Mucosa of rectum (tissue), 2 donors: ENCODE measurements around the gene ZNF785.
A peak's percentile ranks its signal among the peaks of the same experiment; 100 is the strongest.
"Not testable (repeated sequence)": the region's sequence is repeated elsewhere in the genome, so short reads cannot be mapped to it uniquely, and the experiment has no call there.

Source experiments
- H3K27ac ChIP-seq, 2 donors: one replicate each; pipeline ENCODE4 v1.7.0; 2013; ENCODE audit warnings: inconsistent platforms in 2 of 2, low read depth in 2 of 2, low read length in 2 of 2
- H3K27me3 ChIP-seq, 2 donors: one replicate each; pipeline ENCODE4 v1.7.0; 2013; ENCODE audit warnings: low read length in 2 of 2; ENCODE audit not compliant: control insufficient read depth in 2 of 2, insufficient read depth in 2 of 2
- H3K36me3 ChIP-seq, 2 donors: one replicate each; pipeline ENCODE4 v1.7.0; 2013; ENCODE audit warnings: low read length in 2 of 2; ENCODE audit not compliant: control insufficient read depth in 2 of 2, insufficient read depth in 2 of 2
- H3K4me1 ChIP-seq, 2 donors: one replicate each; pipeline ENCODE4 v1.7.0; 2013; ENCODE audit warnings: low read length in 2 of 2, mild to moderate bottlenecking in 1 of 2; ENCODE audit not compliant: control insufficient read depth in 2 of 2, insufficient read depth in 2 of 2
- H3K4me3 ChIP-seq, 2 donors: one replicate each; pipeline ENCODE4 v1.7.0; 2013; ENCODE audit warnings: low read length in 2 of 2
- H3K9ac ChIP-seq, 2 donors: one replicate each; pipeline ENCODE4 v1.7.0; 2013; ENCODE audit warnings: low read length in 2 of 2, low read depth in 1 of 2, mild to moderate bottlenecking in 1 of 2
- H3K9me3 ChIP-seq, 2 donors: one replicate each; pipeline ENCODE4 v1.7.0; 2013; ENCODE audit warnings: low read length in 2 of 2; ENCODE audit not compliant: control insufficient read depth in 2 of 2
- donor health status: healthy.
- donor health status: Normal muscosa, but diverticular disease.

ZNF785 gene

DNA sequence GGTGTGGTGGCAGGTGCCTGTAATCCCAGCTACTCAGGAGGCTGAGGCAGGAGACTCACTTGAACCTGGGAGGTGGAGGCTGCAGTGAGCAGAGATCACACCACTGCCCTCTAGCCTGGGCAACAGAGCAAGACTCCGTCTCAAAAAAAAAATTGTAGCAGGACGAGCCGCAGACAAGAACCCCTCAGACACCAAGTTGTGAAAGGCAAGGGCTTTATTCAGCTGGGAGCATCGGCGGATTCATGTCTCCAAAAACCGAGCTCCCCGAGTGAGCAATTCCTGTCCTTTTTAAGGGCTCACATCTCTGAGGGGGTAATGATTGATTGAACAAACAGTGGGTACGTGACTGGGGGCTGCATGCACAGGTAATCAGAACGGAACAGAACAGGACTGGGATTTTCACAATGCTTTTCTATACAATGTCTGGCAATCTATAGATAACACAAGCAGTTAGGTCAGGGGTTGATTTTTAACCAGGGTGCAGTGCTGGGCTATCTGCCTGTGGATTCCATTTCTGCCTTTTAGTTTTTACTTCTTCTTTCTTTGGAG is 44.5 kb downstream of the ZNF785 start:
- peak overlapping the region in 1 of 2 donors; percentile 23 for H3K4me3 ChIP-seq
- H3K9me3 ChIP-seq, H3K36me3 ChIP-seq, H3K27me3 ChIP-seq: not testable (repeated sequence)
- peak overlapping the region; percentile 83 to 88 for H3K27ac ChIP-seq
- H3K9ac ChIP-seq, result peak overlapping the region in 1 of 2 donors; percentile 51
- peaks cover 19% of the 10 kb centered on the region in 2 donors for H3K4me1 ChIP-seq

DNA sequence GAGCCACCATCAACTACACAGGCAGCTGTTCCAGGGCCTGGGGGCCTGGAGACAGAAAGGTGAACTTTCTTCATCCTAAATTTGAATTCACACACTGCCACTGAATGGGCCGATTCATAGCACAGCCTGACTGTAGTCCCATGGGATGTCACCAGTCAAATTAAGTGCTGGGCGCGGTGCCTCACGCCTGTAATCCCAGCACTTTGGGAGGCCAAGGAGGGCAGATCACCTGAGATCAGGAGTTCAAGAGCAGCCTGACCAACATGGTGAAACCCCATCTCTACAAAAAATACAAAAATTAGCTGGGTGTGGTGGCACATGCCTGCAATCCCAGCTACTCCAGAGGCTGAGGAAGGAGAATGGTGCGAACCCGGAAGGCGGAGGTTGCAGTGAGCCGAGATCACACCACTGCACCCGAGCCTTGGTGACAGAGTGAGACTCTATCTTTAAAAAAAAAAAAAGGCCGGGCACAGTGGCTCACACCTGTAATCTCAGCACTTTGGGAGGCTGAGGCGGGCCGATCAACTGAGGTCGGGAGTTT is 45.4 kb downstream of the ZNF785 start:
- H3K4me1 ChIP-seq, result peaks cover 27 to 28% of the 10 kb centered on the region in 2 donors
- not testable (repeated sequence) for H3K9me3 ChIP-seq, H3K36me3 ChIP-seq, H3K27ac ChIP-seq, H3K9ac ChIP-seq, H3K27me3 ChIP-seq, H3K4me3 ChIP-seq

DNA sequence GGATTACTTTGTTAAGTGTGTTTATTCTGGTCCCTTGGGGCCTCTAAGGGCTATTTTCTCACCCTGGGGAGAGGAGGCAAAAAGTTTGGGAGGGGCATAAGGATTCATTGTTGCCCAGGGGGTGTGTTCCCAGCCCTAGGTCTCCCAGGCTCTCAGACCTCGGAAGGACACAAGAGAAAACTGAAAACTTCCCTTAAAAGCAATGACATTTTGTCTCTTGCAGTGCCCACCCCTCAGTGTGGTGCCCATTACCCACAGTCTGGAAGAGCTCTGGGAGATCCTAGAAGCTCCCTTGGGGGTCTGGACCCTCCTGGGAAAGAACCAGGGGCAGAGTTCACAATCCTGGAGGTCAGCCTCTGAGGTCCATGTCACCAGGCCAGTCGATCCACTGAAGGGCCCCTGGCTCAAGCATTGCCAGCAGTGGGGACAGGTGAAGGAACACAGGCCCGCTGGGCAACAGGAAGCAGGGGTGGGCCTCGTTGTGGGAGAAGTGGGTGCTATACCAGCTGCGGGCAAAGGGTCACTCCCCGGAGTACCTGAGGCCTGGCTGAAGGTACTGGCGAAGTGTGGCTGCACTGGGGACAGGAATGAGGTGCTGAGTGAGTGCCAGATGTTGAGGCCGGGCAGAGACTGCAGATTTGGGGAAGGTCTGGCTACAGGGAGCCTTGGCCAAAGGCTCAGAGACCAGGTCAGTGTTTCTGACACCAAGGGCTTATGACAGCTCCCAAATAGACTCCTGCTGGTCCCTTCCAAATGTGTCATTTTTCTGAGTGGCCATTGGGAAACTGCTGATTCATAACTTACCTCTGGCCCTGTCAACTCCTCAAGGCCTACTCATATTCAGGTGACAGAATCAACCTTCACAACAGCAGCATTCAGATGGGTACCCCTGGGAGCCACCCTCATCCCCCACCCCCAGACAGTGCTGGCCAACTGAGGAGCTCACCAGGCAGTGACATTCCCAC is 46.2 kb downstream of the ZNF785 start:
- H3K36me3 ChIP-seq, result no peaks in the 10 kb centered on the region
- H3K9ac ChIP-seq, result no peak overlapping the region
- no peak overlapping the region for H3K27ac ChIP-seq
- no peaks in the 10 kb centered on the region for H3K27me3 ChIP-seq
- no peaks in the 10 kb centered on the region for H3K9me3 ChIP-seq
- no peak overlapping the region for H3K4me3 ChIP-seq
- peaks cover 27 to 28% of the 10 kb centered on the region in 2 donors for H3K4me1 ChIP-seq

- H3K9me3 ChIP-seq, H3K36me3 ChIP-seq, H3K4me3 ChIP-seq, H3K27ac ChIP-seq, H3K27me3 ChIP-seq: not testable (repeated sequence)
- peaks cover 21 to 24% of the 10 kb centered on the region in 2 donors for H3K4me1 ChIP-seq
- peak overlapping the region in 1 of 2 donors; percentile 97 for H3K9ac ChIP-seq
Observed at GRCh38 chr16:30536391-30537024, 49.0 kb downstream of the ZNF785 start.

GRCh38 chr16:30535777-30536190 is 49.7 kb downstream of the ZNF785 start:
- Histone ChIP-seq H3K9me3 (no peaks in the 10 kb centered on the region), H3K4me1 (peaks cover 18 to 21% of the 10 kb centered on the region in 2 donors), H3K27ac (peak overlapping the region; percentile 94 to 95), H3K4me3 (peak overlapping the region; percentile 83 to 93), H3K36me3 (peaks cover 0 to 11% of the 10 kb centered on the region in 2 donors), H3K27me3 (no peaks in the 10 kb centered on the region), H3K9ac (peak overlapping the region; percentile 97 to 98)

DNA sequence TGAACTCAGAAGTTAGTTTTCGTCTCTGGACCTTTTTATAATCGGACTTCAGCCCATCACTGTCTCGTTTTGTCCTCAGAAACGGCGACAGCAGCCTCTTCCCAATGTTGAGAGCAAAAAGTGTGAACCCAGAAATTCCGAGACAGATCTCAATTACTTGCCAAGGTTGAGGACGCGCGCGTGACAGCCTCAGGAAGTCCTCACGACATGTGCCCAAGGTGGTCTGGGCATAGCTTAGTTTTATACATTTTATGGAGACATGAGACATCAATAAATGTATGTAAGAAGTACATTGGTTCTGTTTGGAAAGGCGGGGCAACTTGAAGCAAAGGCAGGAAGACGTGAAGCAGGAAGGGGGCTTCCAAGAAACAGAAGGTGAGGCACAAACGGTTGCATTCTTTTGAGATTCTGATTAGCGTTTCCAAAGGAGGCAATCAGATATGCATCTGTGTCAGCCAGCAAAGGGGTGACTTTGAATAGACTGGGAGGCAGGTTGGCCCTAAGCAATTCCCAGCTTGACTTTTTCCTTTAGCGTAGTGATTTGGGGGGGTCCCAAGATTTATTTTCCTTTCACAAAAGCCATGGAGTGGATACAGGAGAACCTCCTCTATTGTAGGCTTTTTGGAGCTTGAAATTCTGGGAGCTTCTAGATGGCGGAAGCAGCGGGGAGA is 50.3 kb downstream of the ZNF785 start:
- H3K4me3 ChIP-seq, result peak overlapping the region; percentile 83 to 93
- peaks cover 0 to 11% of the 10 kb centered on the region in 2 donors for H3K36me3 ChIP-seq
- peak overlapping the region; percentile 97 to 98 for H3K9ac ChIP-seq
- peaks cover 18 to 27% of the 10 kb centered on the region in 2 donors for H3K4me1 ChIP-seq
- H3K9me3 ChIP-seq, result no peaks in the 10 kb centered on the region
- H3K27me3 ChIP-seq, result no peaks in the 10 kb centered on the region
- peak overlapping the region; percentile 94 to 95 for H3K27ac ChIP-seq

DNA sequence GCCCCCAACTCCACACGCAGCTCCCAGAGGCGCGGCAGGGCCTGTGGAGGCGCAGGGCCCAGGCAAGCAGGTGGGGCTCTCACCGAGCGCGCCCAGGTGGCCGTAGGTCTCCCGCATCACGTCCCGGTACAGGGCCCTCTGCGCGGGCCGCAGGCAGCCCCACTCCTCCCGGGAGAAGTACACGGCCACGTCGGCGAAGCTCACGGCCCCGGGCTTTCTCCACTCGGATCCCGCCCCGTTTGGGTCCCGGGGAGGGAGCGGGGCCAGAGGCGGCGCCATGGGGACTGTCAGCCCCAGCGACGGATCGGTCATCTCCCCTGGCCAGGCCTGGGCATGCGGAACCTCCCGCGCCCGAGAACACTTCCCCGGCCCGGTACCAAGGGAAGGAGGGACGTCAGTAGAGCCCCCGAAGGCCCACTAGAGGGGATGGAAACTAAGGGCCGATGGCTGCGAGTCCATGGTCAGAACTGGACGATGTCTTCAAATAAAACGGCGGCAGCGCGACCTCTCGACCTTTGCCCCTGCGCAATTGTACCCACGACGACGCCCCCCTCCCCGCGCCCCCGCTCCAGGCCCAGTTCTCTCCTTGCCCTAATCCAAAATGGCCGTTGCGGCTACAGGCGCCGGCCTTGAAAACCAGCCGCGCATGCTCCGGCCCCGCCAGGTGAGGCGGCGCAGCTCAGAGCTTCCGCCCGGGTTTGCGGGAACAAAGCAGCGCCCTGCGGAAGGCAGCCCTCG is 51.0 kb downstream of the ZNF785 start, which contains the start of gene ZNF747:
Gene ZNF747, minus strand, starts transcription at position 491 of the 738 bp plus-strand sequence. Its CDS starts 179 bp downstream, at position 312.
- peak within 1 kb of the TSS; percentile 94 to 95 for H3K27ac ChIP-seq
- H3K36me3 ChIP-seq, result peaks cover 0 to 11% of the 10 kb centered on the region in 2 donors
- H3K9ac ChIP-seq, result peak within 1 kb of the TSS; percentile 97 to 98
- H3K4me1 ChIP-seq, result peaks cover 18 to 27% of the 10 kb centered on the region in 2 donors
- no peaks in the 10 kb centered on the region for H3K9me3 ChIP-seq
- peak within 1 kb of the TSS; percentile 83 to 93 for H3K4me3 ChIP-seq
- H3K27me3 ChIP-seq, result no peaks in the 10 kb centered on the region

GRCh38 chr16:30533748-30534367 is 51.6 kb downstream of the ZNF785 start:
- H3K27ac ChIP-seq, result peak overlapping the region; percentile 94 to 95
- H3K9ac ChIP-seq, result peak overlapping the region; percentile 97 to 98
- peaks cover 0 to 11% of the 10 kb centered on the region in 2 donors for H3K36me3 ChIP-seq
- H3K4me1 ChIP-seq, result peaks cover 18 to 23% of the 10 kb centered on the region in 2 donors
- H3K9me3 ChIP-seq, result no peaks in the 10 kb centered on the region
- H3K27me3 ChIP-seq, result no peaks in the 10 kb centered on the region
- H3K4me3 ChIP-seq, result peak overlapping the region; percentile 83 to 93

DNA sequence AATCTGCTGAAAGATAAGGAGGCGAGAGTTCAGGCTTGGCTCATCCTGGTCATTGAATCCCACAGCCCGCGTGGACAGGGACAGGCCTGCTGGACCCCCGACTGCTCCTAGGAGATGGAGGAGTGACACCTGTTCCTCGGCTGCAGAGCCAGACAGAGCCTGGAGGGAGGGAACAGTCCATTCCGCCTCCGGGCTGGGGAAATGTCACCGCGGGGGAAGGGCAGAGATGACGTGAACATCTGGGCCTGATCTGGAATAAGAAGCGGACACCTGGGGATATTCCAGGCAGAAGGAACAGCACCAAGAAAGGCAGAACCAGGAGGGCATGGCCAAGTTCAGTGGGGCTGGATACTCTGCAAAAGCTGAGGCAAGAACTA is 52.4 kb downstream of the ZNF785 start:
- H3K36me3 ChIP-seq, result peaks cover 0 to 11% of the 10 kb centered on the region in 2 donors
- no peaks in the 10 kb centered on the region for H3K9me3 ChIP-seq
- peaks cover 18 to 26% of the 10 kb centered on the region in 2 donors for H3K4me1 ChIP-seq
- peak overlapping the region in 1 of 2 donors; percentile 95 for H3K27ac ChIP-seq
- H3K27me3 ChIP-seq, result no peaks in the 10 kb centered on the region
- peak overlapping the region; percentile 3 to 93 for H3K4me3 ChIP-seq
- no peak overlapping the region for H3K9ac ChIP-seq
